D721Med (cell line): ENCODE measurements around the gene GRK2.

Experiments
- DNase-seq: peaks from one replicate; pipeline ENCODE4 v3.0.0; 2011; ENCODE audit warnings: low spot score; ENCODE audit not compliant: insufficient read length
- FAIRE-seq: peaks from 2 replicates; lab custom pipeline; 2011; peaks lifted over from hg19 to GRCh38; lab: Jason Lieb, UNC
- TF ChIP-seq, protein P1 (sequence below): IDR thresholded peaks from 2 replicates; pipeline ENCODE4 v1.5.1; 2012; ENCODE audit warnings: mild to moderate bottlenecking, control low read depth; ENCODE audit not compliant: insufficient read depth; ENCODE audit errors: missing control alignments

GRK2 gene

DNA sequence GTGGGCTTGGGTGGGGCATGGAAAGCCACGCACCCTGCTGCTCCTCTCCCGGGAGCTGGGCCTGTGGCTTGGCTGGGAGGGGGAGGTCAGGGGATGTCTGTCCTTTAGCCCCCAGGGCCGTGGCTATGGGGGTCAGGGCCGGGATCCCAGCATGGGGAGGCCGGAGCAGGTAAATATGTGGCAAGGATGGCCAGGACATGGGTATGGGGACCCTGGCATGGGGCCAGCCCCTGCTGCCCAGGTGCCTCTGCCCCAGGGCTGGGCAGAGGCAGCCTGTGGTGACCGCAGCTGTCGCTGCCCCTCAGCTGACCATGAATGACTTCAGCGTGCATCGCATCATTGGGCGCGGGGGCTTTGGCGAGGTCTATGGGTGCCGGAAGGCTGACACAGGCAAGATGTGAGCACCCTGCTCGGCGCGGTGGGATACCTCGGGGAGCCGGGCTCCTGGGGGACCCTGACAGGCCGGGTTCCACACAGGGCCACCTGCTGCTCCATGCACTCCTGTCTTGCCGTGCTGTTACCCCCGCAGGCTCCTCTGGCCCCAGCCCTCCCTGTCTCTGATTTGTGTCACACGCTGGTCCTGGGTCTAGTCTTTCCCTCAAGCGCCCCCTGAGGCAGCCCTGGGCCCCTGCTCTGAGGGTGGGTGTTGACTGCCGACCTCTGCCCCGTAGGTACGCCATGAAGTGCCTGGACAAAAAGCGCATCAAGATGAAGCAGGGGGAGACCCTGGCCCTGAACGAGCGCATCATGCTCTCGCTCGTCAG is 14.7 kb downstream of the GRK2 start:
- no peak for DNase-seq
- TF ChIP-seq, protein P1, sequence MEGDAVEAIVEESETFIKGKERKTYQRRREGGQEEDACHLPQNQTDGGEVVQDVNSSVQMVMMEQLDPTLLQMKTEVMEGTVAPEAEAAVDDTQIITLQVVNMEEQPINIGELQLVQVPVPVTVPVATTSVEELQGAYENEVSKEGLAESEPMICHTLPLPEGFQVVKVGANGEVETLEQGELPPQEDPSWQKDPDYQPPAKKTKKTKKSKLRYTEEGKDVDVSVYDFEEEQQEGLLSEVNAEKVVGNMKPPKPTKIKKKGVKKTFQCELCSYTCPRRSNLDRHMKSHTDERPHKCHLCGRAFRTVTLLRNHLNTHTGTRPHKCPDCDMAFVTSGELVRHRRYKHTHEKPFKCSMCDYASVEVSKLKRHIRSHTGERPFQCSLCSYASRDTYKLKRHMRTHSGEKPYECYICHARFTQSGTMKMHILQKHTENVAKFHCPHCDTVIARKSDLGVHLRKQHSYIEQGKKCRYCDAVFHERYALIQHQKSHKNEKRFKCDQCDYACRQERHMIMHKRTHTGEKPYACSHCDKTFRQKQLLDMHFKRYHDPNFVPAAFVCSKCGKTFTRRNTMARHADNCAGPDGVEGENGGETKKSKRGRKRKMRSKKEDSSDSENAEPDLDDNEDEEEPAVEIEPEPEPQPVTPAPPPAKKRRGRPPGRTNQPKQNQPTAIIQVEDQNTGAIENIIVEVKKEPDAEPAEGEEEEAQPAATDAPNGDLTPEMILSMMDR: no peak
- no peak for FAIRE-seq

DNA sequence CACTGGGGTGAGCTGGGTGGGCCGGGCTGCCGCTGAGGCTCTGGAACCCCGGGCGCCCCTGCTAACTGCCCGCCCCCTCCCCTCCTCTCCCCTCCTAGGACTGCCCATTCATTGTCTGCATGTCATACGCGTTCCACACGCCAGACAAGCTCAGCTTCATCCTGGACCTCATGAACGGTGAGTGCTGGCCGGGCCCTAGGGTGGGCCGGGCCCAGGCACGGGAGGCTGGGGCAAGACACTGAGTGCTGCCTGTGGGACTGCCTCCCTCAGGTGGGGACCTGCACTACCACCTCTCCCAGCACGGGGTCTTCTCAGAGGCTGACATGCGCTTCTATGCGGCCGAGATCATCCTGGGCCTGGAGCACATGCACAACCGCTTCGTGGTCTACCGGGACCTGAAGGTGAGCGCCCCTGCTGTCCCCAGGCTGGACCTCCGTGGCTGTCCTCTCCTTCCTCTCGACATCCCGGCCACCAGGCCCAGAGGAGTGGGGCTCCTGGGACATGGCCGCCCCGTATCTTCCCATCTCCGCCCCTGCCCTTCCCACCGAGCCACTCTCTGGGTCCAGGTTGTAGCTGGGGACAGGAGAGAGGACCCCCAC is 15.4 kb downstream of the GRK2 start:
- TF ChIP-seq, protein P1: no peak
- FAIRE-seq (no peak), DNase-seq (no peak)

DNA sequence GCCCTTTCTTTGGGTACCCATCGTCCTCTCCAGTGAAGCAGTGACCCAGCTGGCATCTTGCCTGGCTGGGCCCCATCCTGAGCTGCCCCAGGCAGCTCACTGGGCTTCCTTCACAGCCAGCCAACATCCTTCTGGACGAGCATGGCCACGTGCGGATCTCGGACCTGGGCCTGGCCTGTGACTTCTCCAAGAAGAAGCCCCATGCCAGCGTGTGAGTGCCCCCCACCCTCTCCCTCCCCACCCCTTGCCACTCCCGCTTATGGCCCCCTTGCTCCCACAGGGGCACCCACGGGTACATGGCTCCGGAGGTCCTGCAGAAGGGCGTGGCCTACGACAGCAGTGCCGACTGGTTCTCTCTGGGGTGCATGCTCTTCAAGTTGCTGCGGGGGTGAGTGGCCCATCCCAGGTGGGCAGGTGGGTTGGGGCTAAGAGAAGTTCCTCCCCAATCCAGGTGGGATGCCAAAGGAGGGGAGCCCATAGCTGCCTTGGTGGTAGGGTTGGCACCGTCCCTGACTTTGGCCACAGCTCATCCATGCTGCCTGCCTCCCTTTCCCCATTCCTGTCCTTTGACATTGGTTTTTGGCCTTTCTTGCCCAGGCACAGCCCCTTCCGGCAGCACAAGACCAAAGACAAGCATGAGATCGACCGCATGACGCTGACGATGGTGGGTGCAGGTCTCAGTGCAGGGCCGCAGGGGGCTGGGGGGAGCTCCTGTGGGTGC is 16.0 kb downstream of the GRK2 start:
- no peak for FAIRE-seq
- DNase-seq: no peak
- TF ChIP-seq, protein P1: no peak

DNA sequence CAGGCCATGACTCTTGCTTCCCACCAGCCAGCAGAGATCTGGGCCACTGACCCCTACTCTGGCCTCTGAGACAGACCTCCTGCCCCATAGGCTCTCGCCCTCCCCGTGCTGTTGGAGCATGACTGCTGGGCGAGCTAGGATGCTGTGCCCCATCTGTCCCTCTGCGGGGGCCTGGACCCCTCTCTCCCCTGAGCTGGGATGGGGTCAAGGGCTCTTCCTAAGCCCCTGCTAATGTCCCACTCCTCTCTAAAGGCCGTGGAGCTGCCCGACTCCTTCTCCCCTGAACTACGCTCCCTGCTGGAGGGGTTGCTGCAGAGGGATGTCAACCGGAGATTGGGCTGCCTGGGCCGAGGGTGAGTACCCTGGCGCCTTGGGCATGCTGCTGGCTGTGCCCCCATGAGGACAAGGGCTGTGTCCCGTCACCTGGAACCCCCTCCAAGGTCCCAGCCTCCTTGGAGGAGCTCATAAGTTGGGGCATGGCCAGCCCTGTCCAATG is 16.7 kb downstream of the GRK2 start:
- DNase-seq (no peak), FAIRE-seq (no peak)
- TF ChIP-seq, protein P1: no peak

- TF ChIP-seq, protein P1: no peak
- FAIRE-seq: no peak
- no peak for DNase-seq
These were observed 17.2 kb downstream of the GRK2 start for GRCh38 chr11:67283481-67283963.

DNA sequence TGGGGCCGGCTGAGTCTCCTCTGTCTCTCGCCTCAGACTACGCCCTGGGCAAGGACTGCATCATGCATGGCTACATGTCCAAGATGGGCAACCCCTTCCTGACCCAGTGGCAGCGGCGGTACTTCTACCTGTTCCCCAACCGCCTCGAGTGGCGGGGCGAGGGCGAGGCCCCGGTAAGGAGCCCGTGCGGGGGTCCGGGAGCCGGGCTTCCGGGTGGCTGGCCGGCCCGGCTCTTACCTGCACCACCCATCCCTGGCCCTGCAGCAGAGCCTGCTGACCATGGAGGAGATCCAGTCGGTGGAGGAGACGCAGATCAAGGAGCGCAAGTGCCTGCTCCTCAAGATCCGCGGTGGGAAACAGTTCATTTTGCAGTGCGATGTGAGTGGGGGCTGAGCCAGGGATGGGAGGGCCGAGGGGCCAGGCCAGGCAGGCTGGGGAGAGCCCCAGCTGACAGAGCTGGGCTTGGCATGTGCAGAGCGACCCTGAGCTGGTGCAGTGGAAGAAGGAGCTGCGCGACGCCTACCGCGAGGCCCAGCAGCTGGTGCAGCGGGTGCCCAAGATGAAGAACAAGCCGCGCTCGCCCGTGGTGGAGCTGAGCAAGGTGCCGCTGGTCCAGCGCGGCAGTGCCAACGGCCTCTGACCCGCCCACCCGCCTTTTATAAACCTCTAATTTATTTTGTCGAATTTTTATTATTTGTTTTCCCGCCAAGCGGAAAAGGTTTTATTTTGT is 18.7 kb downstream of the GRK2 start:
- TF ChIP-seq, protein P1: no peak
- DNase-seq (no peak), FAIRE-seq (no peak)
